NCI-H524 (cell line): ENCODE results near the gene HK1.
A peak's percentile ranks its signal among the peaks of the same experiment; 100 is the strongest.
"Not testable (repeated sequence)": the region's sequence is repeated elsewhere in the genome, so short reads cannot be mapped to it uniquely, and the experiment has no call there.

Experiments
- DNase-seq, 2 experiments: peaks; one replicate each; lab custom pipeline; 2025; lab: John Stamatoyannopoulos, UW

Gene HK1

DNA sequence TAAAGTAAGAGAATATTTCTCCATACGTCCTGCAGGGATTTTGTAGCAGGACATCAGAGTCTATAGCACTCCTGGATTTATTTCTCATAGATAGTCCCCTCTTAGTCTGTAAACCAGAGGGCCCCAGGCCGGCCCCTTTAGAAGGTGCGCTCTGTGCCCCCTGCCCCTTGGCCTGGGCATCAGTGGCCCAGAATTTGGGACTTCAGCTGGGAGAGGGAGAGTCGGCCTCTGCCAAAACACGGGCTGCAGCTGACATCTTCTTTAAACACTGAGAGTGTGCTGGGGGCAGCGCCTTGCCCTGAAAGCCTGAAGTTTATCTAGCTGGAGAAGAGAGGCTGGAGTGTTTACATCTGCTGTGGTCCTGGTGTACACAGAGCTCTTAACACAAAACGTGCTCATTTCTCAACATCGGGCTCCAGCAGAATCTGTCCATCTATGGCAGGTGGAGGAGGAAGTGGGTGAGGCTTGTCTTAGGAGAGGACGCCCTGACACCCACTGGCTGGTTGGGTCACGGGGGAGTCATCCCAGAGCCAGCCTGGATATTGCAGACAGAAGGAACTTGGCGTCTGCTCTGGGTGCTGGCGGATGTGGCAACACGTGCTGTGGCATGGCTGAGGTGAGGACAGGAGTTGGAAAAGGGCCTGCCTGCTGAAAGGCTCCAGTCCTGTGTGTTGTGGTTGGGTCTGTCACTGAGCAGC, 143.5 kb downstream of the HK1 start:
- no peak for DNase-seq

DNA sequence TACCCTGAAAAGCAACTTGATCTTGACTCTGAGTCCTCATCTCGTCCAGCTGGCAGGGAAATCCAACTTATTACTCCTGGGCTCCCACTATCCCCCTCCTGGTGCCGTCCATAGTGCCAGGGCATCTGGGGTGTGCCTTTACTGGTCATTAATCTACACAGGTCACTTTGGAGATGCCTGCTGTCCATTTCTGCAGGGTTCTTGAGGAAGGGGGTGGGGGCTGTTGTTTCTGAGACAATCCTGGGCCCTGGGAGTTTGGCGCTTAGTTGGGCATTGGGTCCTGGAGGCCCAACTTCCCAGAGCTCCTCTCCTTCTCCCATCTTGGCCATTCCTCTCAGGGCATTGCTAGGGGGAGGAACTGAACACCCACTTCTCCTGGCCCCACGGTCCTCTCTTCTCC, 144.4 kb downstream of the HK1 start:
- DNase-seq: no peak

DNA sequence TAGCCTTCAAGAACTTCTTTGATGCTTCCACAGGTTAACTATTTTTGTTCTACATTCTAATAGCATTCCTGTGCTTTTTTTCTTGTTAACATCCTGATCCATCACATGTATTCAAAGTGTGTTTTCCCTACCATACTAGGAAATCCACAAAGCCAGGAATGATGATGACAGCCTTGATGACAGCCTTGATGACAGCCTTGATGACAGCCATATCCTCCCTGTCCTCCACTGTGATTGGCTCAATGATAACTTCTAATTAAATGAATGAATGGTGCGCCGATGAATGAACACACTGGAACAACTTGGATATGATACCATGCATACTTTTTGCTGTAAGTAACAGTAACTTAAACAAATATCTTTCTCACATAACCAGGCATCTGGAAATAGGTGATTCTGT, 146.7 kb downstream of the HK1 start:
- no peak for DNase-seq

DNA sequence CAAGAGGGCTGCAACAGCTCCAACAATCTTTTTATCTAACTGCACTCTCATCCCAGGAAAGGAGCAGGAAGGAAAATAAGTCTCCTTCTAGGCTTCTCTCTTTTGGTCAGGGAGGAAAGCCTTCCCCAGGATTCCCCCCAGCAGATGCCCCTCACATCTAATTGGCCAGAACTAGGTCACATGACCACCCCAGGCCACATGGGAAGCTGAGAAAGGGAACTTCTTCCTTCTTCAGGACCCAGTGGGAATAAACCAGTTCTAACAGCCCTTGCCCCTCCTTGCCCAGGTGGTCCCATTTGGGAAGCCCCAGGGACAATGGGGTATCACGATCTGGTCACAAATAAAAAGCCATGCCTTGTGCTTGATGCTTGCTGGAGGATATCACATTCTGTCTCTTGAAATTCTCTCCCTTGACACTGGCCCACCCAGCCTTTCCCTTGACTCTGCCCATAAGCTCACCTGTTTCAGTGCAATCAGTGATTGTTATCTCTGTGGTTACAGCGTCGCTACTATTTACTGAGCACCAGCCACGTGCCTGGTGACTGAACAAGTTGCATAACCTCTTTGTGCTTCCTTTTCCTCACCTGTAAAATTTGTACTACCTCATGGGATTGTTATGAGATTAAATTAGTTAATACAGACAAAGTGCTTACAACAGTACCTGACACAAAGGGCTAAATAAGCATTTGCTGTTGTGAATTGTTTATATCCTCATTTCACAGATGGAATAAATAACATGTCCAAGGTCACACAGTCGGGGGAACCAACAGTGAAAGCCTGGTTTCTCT, 147.4 kb downstream of the HK1 start:
- DNase-seq: no peak

DNA sequence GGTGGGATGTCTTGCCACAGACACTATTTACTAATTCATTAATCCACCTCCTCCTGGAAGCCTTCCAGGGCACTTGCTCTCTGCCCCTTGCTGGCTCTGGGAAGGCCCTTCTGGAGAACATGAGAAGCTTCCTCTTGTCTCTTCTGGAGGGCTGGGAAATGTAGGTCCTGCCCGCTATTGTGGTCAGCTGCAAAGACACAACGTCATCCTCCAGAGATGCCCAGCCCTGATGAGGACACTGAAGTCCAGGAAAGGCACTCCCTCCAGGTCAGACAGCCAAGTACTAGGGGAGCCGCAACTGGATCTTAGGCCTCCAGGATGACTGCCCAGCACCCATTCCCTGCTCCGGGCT, 148.1 kb downstream of the HK1 start:
- no peak for DNase-seq

DNA sequence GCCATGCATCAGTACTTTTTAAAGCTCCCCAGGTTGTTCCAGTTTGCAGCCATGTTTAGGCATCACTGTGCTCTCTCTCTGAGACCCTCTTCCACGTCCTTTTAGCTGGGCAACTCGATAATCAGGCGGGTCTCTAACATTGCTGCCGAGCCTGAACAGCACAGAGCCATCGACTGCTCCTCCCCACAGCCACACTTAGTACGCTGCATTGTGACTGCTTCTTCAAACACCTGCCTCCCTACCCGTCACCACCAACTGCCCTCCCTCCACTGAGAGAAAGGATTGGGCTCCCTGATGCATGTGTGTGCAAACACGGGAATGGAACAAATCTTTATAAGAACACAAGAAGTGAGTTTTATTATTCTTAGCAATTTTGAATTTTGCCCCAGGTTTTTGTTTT, 149.9 kb downstream of the HK1 start:
- DNase-seq: peak; percentile 8 to 59

DNA sequence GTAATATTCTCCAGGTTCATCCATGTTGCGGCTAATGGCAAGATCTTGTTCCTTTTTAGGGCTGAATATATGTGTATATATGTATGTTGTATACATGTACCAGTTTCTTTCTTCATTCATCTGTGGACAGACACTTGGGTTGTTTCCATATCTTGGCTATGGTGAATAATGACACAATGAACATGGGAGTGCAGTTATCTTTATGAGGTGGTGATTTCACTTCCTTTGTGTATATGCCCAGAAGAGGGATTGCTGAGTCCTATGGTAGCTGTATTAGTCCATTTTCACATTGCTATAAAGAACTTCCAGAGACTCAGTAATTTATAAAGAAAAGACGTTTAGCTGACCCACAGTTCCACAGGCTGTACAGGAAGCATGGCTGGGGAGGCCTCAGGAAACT, 155.9 kb downstream of the HK1 start:
- no peak for DNase-seq

DNA sequence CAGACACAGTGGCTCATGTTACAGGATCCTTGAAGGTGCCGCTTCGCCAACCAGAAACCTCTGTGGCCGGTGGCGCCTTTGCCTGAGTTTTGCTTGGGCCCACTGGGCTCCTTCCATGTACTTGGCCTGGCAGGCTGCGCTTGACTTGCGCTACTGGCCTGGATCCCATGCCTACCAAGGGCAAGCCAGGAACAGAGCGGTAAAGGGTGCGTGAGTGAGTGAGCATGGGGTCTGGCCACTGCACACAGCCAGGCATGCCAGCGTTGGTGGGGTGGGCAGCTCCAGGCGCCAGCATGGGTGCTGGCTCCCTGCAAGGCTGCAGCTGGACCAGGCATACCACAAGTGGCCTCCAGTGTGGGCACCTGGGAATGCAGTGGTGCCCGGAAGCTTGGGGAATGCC, 156.6 kb downstream of the HK1 start:
- no peak for DNase-seq

DNA sequence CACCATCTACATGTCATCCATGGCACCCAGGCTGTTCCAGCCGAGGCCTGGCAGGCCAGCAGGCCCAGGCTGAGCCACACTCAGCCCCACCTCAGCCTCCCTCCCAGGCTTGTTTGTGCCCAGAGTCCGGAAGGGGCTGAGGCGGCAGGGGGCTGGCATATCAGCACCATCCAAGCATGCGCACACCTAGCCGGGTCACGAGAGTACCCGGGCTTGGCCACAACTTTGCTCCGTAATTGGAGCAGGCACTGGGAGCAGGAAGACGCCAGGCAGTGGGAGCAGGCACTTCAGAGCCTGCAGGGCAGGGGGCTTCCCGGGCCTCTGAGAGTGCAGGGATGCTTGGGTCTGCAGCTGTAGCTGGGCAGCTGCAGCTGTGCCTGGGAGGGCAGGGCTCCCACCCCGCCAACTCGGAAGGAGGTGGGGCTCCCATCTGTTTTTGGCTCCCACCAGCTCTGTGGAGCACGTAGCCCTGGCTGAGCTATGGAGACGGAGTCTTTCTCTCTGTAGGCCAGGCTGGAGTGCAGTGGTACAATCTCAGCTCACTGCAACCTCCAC, 157.7 kb downstream of the HK1 start:
- peak in 1 of 2 experiments; percentile 73 for DNase-seq

DNA sequence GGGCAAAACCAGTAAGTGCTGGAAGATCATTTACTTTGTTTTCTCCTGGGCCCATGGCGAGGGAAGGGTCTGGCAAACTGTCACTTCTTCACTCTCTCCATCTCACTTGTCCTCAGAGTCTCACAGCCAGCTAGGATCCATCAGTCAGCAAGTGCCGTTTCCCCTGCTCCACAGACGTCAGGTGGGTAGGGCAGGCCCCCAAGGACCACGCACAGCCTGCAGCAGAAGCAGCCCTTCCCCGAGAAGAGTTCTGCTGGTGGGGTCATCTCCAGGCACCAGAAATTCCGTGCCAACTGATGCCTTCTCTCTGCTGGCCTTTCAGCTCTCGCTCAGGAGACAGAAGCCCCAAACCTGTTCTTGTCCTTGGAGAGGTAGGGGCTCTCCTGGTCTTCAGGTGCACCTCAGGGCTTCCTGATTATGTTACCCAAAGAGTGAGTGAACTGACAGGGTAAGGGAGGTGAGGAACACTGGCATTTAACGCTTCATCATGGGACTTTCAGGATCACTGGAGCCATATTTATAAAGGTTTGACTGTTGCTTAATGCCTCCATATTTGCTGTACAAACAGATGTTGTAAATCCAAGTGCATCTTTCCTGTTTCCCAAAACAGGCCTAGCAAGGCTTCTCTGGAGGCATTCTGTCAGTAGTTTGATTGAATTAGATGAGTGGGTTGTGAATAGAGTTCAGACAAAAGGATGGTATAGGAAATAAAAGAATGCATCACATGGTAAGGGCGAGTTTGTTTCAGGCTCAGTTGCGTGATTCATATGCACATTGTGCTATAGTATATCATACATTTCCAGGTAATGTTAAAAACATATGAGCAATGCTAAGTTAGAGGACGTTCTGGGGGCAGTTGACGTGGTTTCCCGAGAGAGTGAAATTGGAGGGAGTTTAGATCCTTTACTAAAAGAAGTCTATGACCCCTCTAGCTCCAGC, 159.3 kb downstream of the HK1 start:
- no peak for DNase-seq

DNA sequence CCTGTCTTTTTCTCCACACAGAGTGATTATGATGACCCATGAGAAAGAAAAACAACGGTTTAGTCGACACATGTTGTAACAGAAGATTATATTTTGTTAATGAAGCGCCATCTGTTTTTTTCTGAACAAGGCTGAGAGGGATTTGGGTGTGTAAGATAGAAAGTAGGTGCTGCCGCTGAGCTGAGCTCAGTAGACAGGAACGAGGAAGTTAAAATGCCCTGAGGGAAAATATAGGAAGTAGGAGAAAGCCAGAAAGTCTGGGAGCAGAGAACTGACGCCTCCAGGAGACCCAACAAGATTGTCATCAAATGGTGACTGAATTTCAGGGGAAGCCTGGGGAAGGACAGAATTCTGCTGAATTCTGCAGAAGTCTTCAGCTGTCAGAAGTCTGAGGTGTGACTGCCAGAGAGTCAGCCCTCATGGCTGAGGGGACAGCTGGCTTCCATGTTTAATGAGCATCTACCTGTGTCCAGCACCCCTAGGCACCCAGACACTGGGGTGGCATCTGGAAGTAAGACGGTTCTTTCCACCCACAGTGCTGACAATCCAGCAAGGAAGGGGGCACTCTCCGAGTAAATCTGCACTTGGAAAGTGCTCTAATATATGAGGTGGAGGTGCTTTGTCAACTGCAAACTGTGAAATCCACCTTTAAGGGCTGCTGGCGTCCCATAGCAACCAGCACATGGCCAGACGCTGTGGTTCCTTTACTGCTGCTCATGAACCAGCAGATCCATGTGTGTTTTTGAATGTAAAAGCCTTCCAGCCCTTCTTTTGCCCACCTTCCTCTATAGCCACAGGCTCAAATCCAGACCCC, 160.4 kb downstream of the HK1 start:
- DNase-seq: peak; percentile 54 to 84

DNA sequence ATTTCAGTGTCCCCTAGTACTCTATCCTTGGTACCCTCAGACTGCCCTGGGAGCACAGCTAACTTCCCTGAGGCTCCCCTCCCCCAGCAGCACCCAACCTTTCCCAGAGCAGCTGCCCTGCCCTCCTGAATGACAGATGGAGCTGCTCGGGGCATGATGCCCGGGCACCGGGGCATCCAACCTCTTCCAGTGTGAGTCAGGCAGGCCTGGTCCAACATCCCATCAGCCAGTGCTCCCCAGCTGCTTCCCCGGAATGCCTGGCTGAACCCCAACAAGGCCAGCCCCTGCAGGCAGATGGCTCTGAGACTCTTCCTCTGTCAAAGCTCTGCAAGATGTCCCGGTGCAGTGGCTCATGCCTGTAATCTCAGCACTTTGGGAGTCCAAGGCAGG, 161.0 kb downstream of the HK1 start:
- peak; percentile 50 to 78 for DNase-seq

DNA sequence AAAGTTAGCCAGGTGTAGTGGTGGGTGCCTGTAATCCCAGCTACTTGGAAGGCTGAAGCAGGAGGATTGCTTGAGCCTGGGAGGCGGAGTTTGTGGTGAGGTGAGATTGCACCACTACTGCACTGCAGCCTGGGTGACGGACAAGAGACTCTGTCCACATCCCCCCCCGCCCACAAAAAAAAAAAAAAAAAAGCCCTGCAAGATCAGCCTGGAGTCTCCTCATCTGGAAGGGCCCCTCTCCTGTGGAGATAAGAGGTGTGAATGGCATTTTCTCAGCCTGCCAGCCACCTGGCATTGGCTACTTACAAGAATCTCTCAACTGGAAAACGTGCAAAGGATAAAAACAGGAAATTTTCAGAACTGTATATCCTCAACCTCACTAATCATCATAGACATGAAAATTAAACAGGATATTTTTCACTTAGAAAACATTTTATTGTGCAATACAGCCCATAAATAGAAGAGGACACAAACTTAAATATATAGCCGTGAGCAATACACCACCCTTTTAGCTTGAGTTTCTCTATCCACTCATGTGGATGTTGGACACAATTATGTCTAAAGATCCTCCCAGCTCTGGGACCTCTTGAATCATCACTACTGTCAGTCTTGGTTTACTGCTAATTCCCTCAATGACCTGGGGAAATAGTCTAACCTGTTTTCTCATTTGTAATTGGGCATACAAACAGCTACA, 161.7 kb downstream of the HK1 start:
- DNase-seq: peak; percentile 33 to 76

DNA sequence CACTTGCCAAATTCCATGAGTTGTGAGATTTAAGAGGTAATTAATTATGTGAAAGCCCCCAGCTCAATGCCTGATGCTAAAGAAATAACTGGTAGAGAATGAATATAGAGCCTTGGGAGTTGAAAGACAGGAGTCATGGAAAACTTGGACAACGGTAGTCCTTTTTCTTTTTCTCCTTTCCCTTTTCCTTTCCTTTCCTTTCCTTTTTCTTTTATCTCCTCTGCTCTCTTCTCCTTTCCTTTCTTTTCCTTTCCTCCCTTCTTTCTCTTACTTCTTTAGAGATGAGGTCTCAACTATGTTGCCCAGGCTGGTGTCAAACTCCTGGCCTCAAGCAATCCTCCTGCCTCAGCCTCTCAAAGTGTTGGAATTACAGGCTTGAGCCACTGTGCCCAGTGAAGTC, 165.1 kb downstream of the HK1 start:
- no peak for DNase-seq

DNA sequence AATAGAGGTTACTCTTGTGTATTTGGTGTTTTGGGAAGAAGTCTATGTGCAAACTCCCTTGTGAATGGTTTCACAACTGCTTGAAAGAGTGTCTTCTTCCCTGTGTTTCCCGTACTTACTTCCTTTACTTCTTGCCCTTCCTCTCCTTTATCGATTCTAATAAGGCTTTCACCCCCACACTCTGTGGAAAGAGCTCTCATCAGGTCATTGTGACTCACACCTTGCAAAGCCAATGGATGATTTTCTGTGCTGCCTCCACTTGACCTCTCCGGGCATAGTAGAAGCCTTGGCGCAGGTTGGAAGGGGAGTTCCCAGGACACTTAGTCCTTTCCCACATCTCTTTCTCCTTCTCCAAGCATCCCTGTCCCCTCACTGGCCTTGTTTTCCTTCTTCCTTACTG, 166.7 kb downstream of the HK1 start:
- DNase-seq: no peak

DNA sequence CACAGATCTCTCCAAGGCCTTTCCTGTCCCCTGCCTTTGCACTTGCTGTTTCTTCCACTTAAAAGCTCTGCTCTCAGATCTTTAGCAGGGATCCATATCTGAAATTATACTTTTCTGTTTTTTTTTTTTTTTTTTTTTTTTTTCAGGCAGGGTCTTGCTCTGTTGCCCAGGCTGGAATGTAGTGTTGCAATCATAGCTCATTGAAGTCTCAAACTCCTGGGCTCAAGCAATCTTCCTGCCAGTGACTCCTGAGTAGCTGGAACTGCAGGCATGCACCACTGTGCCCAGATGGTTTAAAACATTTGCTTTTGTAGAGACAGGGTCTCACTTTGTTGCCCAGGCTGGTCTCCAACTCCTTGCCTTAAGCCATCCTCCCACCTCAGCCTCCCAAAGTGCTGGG, 167.9 kb downstream of the HK1 start:
- no peak for DNase-seq

DNA sequence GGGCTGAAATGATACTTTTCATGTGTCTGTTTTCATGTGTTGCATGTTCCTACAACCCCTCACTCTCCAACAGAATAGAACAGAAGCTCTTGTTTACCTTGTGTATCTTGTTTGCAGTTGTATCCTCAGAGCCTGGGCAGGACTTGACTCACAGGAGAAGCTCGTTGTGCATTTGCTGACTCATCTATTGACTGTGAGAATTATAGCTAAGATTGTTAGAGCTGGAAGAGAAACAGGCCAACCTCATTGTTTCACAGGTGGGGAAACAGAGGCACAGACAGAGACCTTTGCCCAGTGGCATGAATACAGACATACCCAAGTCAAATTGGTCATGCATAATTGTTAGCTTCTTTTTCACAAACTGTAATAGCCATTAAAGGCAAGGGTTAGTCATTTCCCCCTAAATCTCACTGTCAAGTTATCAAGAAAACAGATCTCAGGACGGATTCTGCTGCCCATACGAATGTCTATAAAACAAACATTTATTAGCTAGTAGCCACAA, 168.4 kb downstream of the HK1 start:
- DNase-seq: no peak

DNA sequence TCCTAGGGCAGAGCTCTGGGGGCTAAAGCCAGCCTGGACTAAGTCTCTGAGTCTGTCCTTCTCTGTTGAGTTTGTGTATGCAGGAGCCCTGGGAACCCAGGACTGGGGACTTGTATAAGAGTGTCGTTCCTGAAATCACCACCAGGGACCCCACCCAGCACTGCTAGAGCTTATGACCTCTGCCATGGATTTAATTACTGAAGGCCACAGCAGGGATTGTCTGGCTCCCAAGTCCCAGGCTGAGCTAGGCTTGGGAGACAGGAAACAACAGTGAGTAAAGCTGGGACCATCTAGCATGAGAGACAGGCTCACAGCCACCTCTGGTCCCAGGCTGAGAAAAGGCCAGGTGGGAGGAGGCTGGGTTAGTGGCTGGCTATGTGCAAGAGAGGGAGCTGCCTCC, 171.5 kb downstream of the HK1 start:
- DNase-seq: peak in 1 of 2 experiments; percentile 51

DNA sequence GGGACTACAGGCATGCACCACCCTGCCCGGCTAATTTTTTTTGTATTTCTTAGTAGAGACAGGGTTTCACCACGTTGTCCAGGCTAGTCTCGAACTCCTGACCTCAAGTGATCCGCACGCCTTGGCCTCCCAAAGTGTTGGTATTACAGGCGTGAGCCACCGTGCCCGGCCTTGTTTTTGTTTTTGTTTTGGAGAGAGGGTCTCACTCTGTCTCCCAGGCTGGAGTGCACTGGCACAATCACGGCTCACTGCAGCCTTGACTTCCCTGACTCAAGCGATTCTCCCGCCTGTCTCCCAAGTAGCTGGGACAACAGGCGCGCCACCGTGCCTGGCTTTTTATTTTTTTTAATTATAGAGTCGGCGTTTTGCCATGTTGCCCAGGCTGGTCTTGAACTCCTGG, 172.1 kb downstream of the HK1 start:
- not testable (repeated sequence) for DNase-seq

DNA sequence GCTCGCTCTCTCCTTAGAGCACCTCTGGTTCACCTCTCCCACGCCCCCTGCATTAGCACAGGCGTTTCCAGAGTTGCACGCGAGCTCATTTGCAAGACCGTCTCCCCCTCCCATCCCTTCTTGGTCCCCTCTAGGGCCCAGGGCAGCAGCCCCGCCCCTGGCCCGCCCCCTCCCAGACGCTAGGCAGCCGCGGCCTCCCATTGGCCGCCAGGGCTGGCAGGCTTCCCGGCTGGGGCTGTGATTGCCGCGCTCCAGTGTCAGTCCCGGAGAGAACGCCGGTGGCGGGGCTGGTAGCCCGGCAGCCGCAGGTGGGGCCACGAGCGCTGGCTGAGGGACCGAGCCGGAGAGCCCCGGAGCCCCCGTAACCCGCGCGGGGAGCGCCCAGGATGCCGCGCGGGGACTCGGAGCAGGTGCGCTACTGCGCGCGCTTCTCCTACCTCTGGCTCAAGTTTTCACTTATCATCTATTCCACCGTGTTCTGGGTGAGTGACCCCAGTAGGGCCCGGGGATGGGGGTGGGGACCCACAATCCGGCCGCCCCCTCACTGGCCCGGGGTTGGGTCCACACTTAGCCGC, 173.0 kb downstream of the HK1 start, which contains the start of gene TSPAN15:
Gene TSPAN15 (plus strand): TSS at position 257 of the 575 bp plus-strand sequence. CDS start 130 bp downstream, at position 387.
- DNase-seq: peak; percentile 59 to 79
